HFFc6 (cell line): ENCODE results near the gene MC5R. TPM values are rescaled to one million over a fixed set of nuclear protein-coding genes. Genes with fewer than 3 reads are reported as not detected.
"Not testable (repeated sequence)": the region's sequence is repeated elsewhere in the genome, so short reads cannot be mapped to it uniquely, and the experiment has no call there.

Source experiments
- DNase-seq: peaks from one replicate; pipeline ENCODE4 v3.0.0-alpha.2; 2018
- H3K27ac Mint-ChIP-seq: 2 replicates; pipeline ENCODE4 v1.8.0; 2020; ENCODE audit warnings: mild to moderate bottlenecking, mixed read lengths
- H3K27me3 Mint-ChIP-seq: 2 replicates; pipeline ENCODE4 v1.8.0; 2021; ENCODE audit warnings: mild to moderate bottlenecking, moderate library complexity, mixed read lengths; ENCODE audit not compliant: insufficient read depth
- H3K36me3 Mint-ChIP-seq: 2 replicates; pipeline ENCODE4 v1.8.0; 2021; ENCODE audit warnings: low read depth, mixed read lengths
- H3K4me1 Mint-ChIP-seq: 2 replicates; pipeline ENCODE4 v1.8.0; 2020; ENCODE audit warnings: low read depth, mixed read lengths
- H3K4me3 Mint-ChIP-seq: 2 replicates; pipeline ENCODE4 v1.8.0; 2020; ENCODE audit warnings: mild to moderate bottlenecking, moderate library complexity, mixed read lengths
- H3K9me3 Mint-ChIP-seq: 2 replicates; pipeline ENCODE4 v1.8.0; 2020; ENCODE audit warnings: mild to moderate bottlenecking, mixed read lengths
- total RNA-seq, 6 experiments: library from RNA; stranded (reverse); fragmentation: NEBNext Ultra II Directional; extraction: Animal tissue kit (Norgen Biotek cat#: 25700); gene quantifications; 2 replicates in 1 of 6; 3 replicates in 5 of 6; pipeline ENCODE4 v1.2.3, GENCODE V29; 2021
- TF ChIP-seq, protein P1 (sequence below): fragments of 200-600 bp; sonication (generic); IDR thresholded peaks from 2 replicates; pipeline ENCODE4 v1.5.0; 2021; ENCODE audit warnings: antibody characterized with exemption, mild to moderate bottlenecking

Gene MC5R
- total RNA-seq, 6 experiments from 2014 or later, result not detected

DNA sequence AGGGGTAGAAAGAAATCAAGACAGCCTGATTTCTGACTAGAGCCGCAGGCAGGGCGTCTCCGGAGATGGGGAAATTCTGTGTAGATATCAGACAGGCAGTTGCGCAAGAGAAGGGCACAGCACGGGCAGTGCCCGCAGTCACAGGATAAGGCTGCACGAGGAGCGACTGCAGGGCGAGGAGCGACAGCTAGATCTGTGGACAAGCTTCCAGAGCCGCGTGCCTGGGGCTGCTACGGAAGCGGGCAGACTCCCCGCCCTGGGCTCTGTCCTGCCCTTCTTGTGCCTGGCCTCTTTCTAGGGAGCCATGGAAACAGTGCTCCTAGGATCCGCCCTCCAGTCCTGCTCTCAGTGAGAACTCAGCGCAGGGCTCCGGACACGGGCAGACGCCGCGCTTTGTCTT, 12.6 kb downstream of the MC5R start:
- Mint-ChIP-seq H3K9me3 (peaks cover 9% of the 10 kb centered on the region; the same call in 1 of the 2 replicates), H3K4me3 (no peak overlapping the region), H3K4me1 (no peaks in the 10 kb centered on the region), H3K36me3 (no peaks in the 10 kb centered on the region), H3K27me3 (peaks cover 7% of the 10 kb centered on the region), H3K27ac (no peak overlapping the region)
- DNase-seq, result no peak
- TF ChIP-seq, protein P1, sequence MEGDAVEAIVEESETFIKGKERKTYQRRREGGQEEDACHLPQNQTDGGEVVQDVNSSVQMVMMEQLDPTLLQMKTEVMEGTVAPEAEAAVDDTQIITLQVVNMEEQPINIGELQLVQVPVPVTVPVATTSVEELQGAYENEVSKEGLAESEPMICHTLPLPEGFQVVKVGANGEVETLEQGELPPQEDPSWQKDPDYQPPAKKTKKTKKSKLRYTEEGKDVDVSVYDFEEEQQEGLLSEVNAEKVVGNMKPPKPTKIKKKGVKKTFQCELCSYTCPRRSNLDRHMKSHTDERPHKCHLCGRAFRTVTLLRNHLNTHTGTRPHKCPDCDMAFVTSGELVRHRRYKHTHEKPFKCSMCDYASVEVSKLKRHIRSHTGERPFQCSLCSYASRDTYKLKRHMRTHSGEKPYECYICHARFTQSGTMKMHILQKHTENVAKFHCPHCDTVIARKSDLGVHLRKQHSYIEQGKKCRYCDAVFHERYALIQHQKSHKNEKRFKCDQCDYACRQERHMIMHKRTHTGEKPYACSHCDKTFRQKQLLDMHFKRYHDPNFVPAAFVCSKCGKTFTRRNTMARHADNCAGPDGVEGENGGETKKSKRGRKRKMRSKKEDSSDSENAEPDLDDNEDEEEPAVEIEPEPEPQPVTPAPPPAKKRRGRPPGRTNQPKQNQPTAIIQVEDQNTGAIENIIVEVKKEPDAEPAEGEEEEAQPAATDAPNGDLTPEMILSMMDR, result no peak

DNA sequence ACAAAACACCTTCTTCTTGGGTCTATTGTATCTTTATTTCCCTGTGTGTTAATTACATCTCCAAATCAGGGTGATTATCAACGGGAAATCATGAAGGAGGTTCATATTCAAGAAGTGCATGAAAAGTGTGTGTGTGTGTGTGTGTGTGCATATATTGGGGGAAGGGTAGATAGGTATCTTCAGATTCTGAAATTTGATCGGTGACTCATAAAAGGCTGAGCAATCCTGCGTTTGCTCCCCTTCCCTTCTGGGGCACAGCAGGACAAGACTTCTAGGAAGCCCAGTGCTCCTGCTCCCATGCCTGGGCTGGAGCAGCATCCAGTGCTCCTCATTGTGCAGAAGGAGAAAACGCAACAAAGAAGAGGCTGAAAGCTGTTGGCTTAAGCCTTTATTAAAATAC, 25.8 kb downstream of the MC5R start:
- Mint-ChIP-seq H3K4me1 (no peaks in the 10 kb centered on the region), H3K4me3 (no peak overlapping the region), H3K9me3 (peaks cover 66% of the 10 kb centered on the region), H3K27ac (no peak overlapping the region), H3K27me3 (no peaks in the 10 kb centered on the region; the same call in 1 of the 2 replicates), H3K36me3 (no peaks in the 10 kb centered on the region; the same call in 1 of the 2 replicates)
- TF ChIP-seq, protein P1, result no peak
- DNase-seq, result no peak

DNA sequence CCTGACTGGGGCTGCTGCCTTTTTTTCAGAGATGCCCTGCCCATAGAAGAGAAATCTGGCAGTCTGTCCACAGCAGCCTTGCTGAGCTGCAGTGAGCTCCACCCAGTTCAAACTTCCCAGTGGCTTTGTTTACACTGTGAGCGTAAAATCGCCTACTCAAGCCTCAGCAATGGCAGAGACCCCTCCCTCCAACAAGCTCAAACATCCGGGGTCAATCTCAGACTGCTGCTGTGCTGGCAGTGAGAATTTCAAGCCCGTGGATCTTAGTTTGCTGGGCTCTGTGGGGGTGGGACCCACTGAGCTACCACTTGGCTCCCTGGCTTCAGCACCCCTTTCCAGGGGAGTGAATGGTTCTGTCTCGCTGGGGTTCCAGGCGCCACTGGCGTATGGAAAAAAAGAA, 38.9 kb downstream of the MC5R start:
- not testable (repeated sequence) for H3K4me3 Mint-ChIP-seq, DNase-seq, H3K4me1 Mint-ChIP-seq, H3K27ac Mint-ChIP-seq, H3K27me3 Mint-ChIP-seq, H3K36me3 Mint-ChIP-seq
- peaks cover 43% of the 10 kb centered on the region for H3K9me3 Mint-ChIP-seq

DNA sequence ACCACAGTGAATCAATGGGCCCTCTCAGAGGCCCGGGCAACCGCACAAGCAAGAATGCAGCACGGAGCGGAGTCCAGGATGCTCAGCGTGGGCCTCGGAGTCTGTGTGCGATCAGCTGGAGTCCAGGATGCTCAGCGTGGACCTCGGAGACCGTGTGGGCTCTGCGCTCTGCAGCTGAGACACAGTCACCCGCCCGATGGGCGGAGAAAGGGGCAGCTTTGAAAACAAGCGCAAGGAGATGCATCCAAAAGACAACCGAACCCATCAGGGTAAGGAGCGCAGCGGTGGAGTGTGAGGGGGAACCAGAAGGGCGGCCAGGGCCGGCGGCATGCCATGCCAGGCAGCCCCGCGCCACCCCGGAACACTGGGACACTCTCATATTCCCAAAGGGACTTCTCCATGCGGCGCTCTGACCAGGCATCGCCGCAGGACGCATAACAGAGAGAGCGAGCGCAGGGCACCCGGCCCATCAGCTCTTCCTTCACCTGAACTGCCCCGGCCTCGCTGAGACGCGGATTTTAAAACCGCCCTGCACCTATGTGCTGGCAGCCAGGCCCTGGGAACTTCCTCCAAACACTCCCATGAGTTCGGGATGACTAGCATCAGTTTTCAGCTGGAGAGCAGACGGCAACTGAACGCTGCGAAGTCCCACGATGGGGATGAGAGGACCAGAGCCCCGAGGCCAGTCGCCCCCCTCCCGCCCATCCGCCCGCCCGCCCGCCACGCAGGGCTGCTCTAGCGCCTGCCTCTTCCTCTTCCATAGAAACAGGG, 44.7 kb downstream of the MC5R start:
- TF ChIP-seq, protein P1, result no peak
- DNase-seq, result no peak
- no peaks in the 10 kb centered on the region for H3K4me1 Mint-ChIP-seq
- peaks cover 2% of the 10 kb centered on the region; the same call in 1 of the 2 replicates for H3K27me3 Mint-ChIP-seq
- no peaks in the 10 kb centered on the region for H3K36me3 Mint-ChIP-seq
- H3K4me3 Mint-ChIP-seq, result no peak overlapping the region
- H3K9me3 Mint-ChIP-seq, result peaks cover 26% of the 10 kb centered on the region
- H3K27ac Mint-ChIP-seq, result no peak overlapping the region

DNA sequence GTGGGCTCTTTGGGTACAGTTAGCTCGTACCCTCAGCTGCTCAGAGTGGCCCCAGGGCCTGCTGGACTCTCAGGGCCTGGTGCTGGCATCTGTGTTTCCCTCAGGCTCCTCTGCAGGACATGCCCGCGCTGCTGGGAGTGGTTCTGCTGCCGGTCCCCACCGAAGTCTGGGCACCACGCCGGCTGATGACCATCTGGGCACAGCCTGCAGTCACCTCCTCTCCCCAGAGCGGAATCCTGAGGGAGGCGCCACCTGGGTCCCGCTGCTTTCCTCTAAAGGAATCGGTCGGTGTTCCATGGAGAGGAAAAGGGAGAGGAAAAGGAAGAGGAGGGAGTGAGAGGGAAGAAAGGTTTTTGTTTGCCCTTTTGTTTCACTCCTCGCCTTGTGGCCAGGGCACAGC, 47.8 kb downstream of the MC5R start:
- no peaks in the 10 kb centered on the region; the same call in 1 of the 2 replicates for H3K27me3 Mint-ChIP-seq
- H3K36me3 Mint-ChIP-seq, result no peaks in the 10 kb centered on the region
- H3K4me3 Mint-ChIP-seq, result no peak overlapping the region
- TF ChIP-seq, protein P1, result no peak
- no peak for DNase-seq
- H3K4me1 Mint-ChIP-seq, result no peaks in the 10 kb centered on the region
- no peak overlapping the region for H3K27ac Mint-ChIP-seq
- peaks cover 11% of the 10 kb centered on the region; the same call in 1 of the 2 replicates for H3K9me3 Mint-ChIP-seq

DNA sequence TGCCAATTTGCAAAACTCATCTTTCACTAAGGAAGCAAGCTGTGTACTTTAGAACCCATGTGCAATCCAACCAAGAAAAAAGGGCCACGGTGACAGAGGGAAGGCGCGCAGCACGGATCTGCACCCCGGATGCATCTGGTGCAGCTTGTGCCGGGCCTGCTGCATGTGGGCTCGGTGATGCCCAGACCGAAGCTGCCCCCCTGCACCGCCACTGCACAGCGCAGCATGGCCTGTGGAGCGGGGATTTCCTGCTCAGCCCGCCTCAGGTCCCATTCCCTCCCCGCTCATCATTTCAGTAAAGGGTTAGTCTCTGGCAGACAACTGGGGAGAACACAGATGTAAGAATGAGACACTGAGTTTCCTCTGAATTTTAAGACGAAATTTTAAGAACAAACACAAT, 48.4 kb downstream of the MC5R start:
- peaks cover 8% of the 10 kb centered on the region; the same call in 1 of the 2 replicates for H3K9me3 Mint-ChIP-seq
- no peaks in the 10 kb centered on the region for H3K4me1 Mint-ChIP-seq
- TF ChIP-seq, protein P1, result no peak
- DNase-seq, result no peak
- no peaks in the 10 kb centered on the region for H3K36me3 Mint-ChIP-seq
- H3K4me3 Mint-ChIP-seq, result no peak overlapping the region
- H3K27ac Mint-ChIP-seq, result no peak overlapping the region
- H3K27me3 Mint-ChIP-seq, result no peaks in the 10 kb centered on the region
